Stimulated activated CD8-positive, alpha-beta memory T cell treated with anti-CD3 and anti-CD28 coated beads, Interleukin-12 subunit alpha, Interleukin-12 subunit beta, amount 100 ng/mL, for 4 hours (primary cell): ENCODE results near the gene CNST.
"Not testable (repeated sequence)": the region's sequence is repeated elsewhere in the genome, so short reads cannot be mapped to it uniquely, and the experiment has no call there.

Experiments used
- DNase-seq: peaks from one replicate; pipeline ENCODE4 v3.0.0-alpha.2; 2020; ENCODE audit warnings: low read depth

CNST gene

DNA sequence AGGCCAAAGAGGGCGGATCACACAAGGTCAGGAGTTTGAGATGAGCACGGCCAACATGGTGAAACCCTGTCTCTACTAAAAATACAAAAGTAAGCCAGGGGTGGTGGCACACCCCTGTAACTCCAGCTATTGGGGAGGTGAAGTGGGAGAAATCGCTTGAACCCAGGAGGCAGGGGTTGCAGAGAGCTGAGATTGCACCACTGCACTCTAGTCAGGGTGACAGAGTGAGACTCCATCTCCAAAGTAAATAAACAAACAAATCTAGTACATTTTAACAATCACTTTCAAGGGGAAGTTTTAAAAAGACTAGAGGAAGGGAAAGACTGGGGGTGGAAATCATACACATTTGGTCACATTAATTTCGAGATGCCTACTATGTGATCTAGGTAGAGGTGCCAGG, 6.9 kb upstream of the CNST start:
- DNase-seq: no peak

DNA sequence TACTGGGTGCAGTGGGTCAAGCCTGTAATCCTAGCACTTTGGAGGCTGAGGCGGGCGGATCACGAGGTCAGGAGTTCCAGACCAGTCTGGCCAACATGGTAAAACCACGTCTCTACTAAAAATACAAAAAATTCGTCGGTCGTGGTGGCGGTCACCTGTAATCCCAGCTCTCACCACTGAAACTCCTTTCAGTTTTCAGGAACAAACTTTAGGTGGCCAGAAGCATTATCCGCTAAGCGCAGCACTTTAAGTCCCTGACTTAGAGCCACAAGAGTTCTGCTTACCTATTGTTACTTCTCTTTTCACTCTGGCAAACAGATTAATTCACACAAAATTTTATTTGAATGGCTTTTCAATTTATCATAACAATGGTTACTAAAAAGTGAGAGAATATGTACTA, 5.4 kb upstream of the CNST start:
- not testable (repeated sequence) for DNase-seq

DNA sequence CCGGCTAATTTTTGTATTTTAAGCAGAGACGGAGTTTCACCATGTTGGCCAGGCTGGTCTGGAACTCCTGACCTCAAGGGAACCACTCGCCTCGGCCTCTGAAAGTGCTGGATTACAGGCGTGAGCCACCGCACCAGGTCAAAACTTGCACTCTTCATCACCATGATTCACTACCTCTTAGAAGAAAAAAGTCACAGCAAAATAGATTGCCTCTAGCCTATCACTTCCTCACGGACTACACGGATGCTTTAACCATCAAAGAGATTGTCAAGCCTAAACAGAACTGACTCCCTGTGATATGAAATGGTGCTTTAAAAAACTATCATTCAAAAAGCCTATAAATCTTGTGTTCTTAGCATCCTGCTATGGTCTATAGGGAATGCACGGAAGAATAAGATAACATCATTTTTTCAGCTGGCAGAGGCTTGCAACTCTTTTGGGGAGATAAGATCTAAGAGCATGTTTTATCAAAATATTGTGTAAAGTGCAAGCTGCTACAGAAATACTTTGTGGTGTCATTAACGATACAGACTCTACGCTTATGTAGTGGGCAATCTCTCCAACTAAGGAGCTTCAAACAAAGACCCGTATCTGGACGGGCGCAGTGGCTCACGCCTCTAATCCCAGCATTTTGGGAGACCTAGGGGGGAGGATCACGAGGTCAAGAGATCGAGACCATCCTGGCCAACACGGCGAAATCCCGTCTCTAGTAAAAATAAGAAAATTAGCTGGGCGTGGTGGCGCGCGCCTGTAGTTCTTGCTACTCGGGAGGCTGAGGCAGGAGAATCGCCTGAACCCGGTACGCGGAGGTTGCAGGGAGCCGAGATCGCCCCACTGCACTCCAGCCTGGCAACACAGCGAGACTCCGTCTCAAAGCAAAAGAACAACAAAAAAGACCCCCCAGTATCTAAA, 1.2 kb upstream of the CNST start:
- DNase-seq: no peak

DNA sequence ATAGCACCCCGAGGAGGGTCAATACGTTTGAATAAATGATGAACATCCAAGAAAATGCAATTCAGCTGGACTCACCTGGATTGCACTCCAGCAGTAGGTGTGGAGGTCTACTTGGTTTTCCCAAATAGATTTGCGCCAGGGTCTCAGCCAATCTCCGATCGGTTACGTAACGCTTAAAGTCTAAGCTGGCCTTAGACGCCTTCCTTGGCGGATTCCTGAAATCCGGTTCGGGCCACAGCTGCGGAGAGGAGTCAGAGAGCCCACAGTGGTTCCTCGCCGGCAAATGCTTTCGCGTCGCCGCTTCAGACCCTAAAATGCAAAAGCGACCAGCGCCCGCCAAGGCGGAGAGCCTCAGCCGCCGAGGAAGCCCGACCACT, 517 bp upstream of the CNST start:
- no peak for DNase-seq

DNA sequence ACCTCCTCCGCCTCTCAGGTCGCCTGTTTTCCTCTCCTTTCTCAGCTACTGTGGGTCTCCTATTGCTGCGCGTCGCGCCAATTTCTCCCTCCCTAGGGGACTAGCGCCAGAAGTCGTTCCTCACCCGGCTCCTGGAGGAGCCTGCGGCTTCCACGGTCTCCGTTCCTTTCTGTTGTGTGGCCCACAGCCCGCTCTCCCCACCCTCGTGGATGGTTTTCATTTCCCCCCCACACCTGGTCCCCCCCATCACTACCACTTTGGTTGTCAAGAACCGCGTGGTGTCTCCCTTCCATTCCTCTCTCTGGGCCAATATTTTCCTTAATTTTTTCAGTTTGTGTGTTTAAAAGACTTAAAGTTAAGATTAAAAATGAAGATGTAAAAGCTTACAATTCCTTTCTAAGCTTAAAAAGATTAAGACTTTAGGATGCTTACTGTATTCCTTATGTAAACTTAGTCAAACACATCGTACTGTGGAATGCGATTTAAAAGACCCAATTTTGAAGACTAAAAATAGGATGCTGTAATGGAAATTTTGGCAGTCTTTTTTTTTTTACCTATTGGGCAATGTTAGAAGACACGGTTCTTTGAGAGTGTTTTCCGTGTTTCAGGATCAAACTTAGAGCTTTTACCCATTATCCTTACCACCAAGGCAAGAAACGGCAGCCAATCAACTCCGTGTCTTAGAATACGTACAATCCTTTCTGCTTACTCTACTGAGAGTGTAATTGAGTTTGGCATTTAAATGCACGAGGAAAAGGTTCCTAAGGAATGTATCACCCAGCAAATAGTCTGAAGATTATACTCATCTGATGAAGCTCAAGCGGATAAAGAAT, 773 bp downstream of the CNST start:
- DNase-seq: no peak

DNA sequence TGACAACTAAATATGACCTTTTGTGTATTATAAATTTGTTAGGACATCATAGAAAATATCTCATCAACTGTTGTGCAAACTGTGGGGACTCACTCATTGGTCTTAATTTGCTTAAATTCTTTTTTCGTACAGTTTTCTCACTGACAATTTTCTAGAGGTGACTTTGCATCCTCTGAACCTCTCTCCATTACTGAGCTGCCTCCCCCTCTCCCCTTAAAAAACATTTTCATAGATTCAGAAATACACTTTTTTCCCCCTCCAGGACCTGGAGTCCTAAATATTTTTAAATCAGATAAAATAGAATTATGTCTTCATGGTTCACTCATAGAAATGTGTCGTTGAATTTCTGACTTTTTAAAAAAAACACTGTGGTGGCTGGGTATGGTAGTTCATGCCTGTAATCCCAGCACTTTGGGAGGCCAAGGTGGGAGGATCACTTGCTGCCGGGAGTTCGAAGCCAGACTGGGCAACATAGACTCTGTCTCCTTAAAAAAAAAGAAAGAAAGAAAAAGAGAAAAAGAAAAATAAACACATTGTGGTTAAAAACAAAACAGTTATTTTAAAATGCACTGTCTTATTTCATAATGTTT, 1.5 kb downstream of the CNST start:
- no peak for DNase-seq

DNA sequence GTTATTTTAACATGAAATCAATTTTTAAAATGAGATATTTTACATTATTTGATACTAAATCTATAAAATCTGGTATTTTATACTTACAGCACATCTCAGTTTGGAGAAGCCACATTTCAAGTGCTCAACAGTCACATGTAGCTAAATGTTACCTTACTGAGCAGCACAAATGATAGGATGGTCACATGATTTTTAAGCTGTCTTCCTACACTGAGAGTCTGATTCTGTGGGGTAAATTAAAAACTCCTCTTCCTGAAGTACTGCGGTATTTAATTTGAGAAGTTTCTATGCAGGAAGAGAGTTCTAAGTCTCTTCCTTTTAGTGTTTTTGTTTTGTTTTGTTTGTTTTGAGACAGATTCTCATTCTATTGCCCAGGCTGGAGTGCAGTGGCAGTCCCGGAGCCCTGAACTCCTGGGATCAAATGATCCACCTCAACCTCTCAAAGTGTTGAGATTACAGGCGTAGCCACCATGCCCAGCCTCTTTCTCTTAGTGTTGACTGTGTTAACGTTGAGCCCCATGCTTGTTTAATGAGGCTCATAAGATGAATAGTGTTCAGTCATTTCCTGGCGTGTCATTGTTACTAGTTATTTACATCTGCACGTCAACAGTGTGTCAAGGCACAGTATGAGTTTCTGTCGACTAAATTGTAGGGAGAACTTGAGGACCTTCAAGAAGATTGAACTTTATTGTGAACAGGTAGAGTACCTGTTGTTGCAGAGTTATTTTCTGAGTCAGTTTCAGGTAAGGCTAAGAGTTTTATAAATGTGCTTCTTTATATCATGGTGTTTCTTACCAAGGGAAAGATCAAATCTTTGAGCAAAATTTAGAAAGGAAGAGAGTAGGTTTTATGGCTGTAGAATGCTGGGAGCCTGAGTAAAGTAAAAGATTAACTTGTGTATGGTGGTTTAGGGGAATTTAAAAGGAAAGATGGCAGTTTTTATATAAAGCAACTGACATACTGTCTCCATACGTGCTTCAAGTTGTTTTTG, 3.3 kb downstream of the CNST start:
- DNase-seq: no peak

DNA sequence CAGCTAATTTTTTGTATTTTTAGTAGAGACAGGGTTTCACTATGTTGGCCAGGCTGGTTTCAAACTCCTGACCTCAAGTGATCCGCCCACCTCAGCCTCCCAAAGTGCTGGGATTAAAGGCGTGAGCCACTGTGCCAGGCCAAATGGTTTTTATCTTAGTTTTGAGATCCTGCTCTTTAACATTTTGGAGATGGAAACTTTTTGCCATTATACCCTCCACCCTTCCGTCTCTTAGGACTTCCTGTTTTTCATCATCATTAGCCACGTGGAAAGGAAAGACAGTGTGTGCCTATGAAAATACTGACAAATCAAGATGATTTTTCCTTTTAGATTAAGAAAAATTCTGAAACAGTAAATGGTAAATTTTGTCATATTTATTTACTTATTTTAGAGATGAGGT, 5.1 kb downstream of the CNST start:
- not testable (repeated sequence) for DNase-seq

DNA sequence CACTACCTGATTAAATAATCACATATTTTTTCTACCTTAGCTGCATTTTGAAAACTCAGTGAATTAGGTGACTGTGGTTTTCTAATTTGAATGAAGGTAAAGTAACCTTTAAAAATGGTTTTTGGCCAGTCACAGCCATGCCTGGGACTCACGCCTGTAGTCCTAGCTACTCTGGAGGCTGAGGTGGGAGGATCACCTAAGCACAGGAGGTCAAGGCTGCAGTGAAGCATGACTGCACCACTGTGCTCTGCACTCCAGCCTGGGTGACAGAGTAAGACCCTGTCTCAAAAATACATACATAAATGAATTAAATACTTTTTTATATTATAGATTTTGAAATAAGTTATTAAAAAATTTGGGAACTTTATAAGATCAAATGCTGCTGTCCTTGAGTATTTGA, 5.7 kb downstream of the CNST start:
- no peak for DNase-seq

DNA sequence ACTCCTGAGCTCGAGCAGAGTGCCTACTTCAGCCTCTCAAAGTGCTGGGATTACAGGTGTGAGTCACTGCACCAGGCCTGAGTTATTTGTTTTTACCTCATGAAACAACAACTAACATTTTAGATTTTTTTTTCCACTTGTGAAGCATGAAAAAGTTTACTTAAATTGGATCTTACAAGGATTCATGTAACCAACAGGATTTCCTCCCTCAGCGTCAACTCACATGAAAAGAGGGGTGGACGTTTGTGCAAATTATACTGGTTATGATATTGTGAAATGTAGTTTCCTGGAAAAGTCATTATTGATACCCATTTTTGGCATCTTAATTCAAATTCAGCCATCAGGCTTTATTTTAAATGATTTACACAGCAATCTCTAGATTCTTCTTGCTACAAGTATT, 6.5 kb downstream of the CNST start:
- no peak for DNase-seq

DNA sequence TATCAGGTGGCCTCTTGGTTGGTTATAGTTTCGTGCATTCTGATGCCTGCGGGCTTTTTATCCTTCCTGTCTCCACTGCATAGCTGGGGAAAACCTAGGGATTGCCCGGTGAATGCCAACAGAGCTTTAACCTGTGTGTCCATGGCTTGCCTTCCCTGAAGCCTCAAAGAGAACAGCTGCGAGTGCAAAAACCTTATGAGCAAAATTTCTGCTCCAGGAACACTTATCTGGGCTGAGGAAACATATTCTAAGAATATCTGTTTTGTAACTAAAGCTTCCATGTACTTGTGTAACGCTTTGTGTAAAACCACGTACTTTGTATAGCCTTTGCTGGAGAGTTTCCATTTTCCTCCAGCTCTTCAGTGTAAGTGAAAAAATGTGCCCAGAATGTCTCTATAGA, 7.2 kb downstream of the CNST start:
- no peak for DNase-seq

DNA sequence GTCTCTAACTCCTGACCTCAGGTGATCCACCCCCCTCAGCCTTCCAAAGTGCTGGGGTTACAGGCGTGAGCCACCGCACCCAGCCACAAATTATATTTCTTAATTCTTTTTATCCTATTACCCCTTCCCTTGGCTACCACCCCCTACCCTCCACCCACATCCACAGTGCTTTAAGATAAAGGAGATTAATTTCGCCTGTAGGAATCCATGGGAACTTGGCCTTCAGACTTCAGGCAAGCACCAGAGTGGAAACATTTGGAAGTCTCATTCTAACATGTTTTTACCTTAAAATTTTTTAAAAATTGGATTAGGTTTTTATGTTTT, 10.4 kb downstream of the CNST start:
- no peak for DNase-seq

DNA sequence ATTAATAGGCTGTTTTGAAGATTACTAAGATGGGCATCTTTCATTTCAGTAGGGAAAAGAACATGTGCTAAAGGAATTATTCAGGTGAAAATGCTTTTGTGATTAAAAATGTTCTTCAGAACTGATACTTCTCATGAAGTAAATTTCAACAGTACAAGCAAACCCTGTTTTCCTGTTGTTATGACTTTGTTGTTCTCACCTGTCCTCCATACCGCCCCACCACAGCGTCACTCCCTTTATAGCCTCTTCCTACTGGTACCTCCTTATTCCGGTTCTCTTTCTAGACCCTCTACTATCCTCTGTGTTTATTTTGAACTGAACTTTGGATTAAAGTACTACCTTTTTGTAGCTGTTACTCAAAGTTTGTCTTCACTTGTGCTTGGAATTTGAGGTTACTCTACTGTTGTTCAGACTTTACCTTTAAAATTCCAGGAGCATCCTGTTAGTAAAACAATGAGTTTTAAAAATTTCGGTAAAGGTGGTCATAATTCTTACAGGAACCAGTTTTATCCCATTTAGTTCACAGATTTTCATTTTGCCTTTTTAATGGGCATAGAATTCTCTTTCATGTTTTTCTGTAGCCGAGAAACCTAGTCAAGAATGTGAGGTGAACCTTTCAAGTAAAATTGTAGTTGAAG, 10.9 kb downstream of the CNST start:
- no peak for DNase-seq

DNA sequence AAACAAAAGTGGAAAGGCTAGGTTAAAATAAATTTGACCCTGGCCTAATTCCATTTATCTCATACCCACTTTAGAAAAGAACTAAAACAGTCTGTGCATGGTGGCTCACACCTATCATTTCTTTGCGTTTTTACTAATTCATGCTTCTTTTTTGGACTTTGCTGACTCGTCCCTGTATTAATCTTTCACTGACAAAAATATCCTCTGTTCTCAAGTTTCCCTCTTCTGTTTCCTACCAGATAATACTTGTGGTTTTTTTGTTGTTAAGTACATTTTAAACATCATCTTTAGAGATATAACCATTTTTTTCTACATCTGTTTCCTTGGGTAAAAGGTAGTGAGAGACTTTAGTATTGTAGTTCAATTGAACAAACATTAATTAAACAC, 11.5 kb downstream of the CNST start:
- no peak for DNase-seq

DNA sequence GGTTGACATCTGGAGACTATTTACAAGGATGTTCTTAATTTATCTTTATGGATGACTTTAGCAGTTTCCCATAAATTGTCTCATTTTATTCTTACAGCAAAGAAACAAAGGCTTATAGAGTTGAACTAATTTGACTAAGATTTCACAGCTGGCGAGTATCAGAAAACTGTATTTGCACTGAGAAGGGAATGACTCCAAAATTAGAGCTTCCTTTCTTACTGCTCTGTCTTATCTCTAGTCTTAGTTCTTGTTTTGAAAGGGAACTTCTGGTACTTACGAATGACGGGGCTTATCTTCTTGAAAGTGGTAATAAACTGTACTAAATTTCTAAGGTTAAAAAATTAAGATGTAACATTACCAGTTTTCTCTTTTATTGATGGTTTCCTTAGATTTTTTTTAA, 13.6 kb downstream of the CNST start:
- DNase-seq: no peak

DNA sequence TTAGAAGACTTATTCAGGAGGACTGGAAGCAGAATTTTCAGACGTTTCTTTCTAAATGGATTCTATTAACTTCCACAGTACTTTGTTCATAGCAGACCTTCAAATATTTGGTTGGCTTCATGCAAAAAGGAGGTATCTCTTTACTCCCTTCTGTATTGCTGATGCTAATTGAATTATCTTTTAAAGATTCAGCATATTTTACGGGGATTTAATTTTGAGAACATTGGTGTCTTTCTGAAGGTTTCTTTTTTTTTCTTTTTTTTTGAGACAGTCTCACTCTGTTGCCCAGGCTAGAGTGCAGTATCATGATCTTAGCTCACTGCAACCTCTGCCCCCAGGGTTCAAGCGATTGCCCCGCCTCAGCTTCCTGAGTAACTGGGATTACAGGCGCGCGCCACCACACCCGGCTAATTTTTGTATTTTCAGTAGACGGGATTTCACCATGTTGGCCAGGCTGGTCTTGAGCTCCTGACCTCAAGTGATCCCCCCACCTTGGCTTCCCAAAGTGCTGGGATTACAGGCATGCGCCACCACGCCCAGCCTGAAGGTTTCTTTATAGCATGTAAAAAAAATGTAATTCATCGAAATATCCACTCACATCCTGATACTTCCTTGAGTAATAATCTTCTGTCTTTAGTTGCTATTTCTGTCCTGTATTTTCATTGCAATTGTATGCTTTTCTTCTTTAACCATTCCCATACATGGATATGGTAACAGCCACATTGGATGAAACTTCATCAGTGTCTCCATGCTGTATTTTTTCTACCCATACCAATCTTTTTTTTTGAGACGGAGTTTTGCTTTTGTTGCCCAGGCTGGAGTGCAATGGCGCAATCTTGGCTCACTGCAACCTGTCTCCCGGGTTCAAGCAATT, 14.5 kb downstream of the CNST start:
- DNase-seq: no peak

DNA sequence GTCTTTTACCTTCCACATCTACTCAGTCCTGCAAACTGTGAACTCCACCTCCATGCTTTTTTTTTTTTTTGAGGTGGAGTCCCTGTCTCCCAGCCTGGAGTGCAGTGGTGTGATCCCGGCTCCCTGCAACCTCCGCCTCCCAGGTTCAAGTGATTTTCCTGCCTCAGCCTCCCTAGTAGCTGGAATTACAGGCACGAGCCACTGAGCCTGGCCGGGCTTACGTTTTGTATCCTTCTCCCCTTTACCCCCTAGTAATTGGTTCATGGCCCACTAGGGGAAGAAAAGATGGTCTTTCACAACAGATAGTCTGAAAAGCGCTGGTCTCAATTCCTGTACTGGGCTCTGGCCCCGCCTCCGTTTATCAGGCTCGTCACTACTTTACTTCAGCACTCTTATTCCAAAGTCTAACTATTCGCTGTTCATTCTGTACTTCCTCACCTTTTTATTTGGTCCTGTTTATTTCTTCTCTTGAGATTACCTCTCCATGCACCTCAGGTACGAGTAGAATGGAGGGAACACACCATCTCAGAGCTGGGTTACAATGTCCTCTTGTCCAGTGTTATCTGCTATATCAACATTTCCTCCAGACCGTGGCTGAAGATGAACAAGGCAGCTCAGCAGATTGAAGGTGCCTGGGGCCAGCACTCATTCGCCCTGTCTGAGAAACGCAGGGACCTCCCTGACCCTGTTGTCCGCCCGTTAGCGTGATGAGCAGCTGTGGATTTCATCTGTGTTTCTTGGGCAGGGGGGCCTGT, 16.2 kb downstream of the CNST start:
- DNase-seq: no peak

DNA sequence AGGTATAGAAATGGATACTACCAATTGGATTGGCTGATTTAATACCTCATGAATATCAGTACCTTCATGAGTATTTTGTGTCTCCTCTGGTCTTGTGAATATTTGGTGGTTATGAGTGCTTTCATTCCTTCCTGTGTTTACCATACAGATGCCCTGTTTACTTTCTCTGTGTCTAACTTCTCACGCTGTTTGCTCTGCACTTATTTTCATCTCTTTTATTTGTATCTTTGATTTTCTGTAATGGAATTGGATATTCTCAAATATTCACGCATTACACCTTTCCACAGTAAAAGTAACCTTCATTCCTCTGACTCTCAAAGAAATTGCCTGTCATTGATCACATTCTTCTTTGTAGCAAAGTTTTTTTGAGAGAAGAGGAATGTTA, 16.8 kb downstream of the CNST start:
- DNase-seq: no peak

DNA sequence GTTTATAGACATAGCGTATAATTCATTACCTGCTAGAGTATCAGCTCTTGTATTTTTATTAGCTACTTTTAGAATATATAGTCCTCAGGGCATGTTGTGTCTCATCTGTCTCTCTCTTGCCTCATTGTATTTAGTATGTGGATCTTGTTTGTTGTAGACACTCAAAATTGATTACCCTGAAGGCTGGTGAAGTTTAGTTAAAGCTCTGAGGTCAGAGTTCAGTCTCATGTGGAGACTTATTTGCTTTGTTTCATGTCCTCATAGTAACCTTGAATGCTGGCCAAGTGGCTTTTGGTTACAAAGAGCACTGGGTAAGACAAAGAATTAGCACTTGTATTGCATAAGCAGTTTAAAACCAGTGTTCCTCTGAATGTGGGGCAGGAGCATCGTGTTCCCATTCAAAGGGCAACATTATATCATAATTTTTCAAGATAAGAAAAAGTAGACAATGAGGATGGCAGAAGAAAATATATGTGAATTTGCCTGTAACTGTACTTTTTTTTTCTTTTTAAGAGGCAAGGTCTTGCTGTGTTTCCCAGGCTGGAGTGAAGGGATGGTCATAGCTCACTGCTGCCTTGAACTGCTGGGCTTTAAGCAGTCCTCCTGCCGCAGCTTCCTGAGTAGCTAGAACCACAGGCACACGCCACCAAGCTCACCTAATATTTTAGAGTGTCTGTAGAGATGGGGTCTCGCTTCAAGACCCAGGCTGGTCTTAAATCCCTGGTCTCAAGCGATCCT, 17.4 kb downstream of the CNST start:
- no peak for DNase-seq
